ENCODE results near the gene PTPRE.

PTPRE gene

GRCh38 chr10:128063736-128064107 lies 156.8 kb downstream of the PTPRE start:
- no peak for DNase-seq

- DNase-seq = peak; percentile 39
Observed at GRCh38 chr10:128064108-128064969, 157.4 kb downstream of the PTPRE start.

GRCh38 chr10:128064970-128065580 lies 158.2 kb downstream of the PTPRE start:
- DNase-seq = no peak

GRCh38 chr10:128065881-128066534 lies 159.1 kb downstream of the PTPRE start:
- DNase-seq = no peak

GRCh38 chr10:128066870-128067382 lies 160.0 kb downstream of the PTPRE start:
- DNase-seq = no peak

GRCh38 chr10:128067691-128068397 lies 160.9 kb downstream of the PTPRE start:
- no peak for DNase-seq

GRCh38 chr10:128068398-128069285 lies 161.7 kb downstream of the PTPRE start:
- DNase-seq = no peak

GRCh38 chr10:128069351-128070051 lies 162.6 kb downstream of the PTPRE start:
- DNase-seq = peak; percentile 66

GRCh38 chr10:128070161-128070560 lies 163.3 kb downstream of the PTPRE start:
- no peak for DNase-seq

GRCh38 chr10:128070721-128071416 lies 164.0 kb downstream of the PTPRE start:
- no peak for DNase-seq

- DNase-seq = no peak
Observed at GRCh38 chr10:128071417-128071782, 164.5 kb downstream of the PTPRE start.

- DNase-seq = no peak
Observed at GRCh38 chr10:128072046-128072445, 165.1 kb downstream of the PTPRE start.

- DNase-seq = no peak
Observed at GRCh38 chr10:128072941-128073645, 166.2 kb downstream of the PTPRE start.

GRCh38 chr10:128073890-128074289 lies 167.0 kb downstream of the PTPRE start:
- DNase-seq = no peak

- no peak for DNase-seq
Observed at GRCh38 chr10:128074589-128074988, 167.7 kb downstream of the PTPRE start.

- DNase-seq = no peak
Observed at GRCh38 chr10:128077155-128077875, 170.4 kb downstream of the PTPRE start.

- DNase-seq = peak; percentile 42
Observed at GRCh38 chr10:128078136-128078969, 171.4 kb downstream of the PTPRE start.

GRCh38 chr10:128080231-128080630 lies 173.3 kb downstream of the PTPRE start:
- DNase-seq = no peak

All from hematopoietic multipotent progenitor cell treated with erythropoietin and hydrocortisone succinate and interleukin-3 and kit ligand, for 8 days (in vitro differentiated cells).